Activated CD8-positive, alpha-beta memory T cell treated with anti-CD3 and anti-CD28 coated beads, Interleukin-2, amount 50 U/mL, for 24 hours (primary cell): ENCODE data around the gene FUCA2.
"Not testable (repeated sequence)": the region's sequence is repeated elsewhere in the genome, so short reads cannot be mapped to it uniquely, and the experiment has no call there.

Source experiments
- DNase-seq: peaks from one replicate; pipeline ENCODE4 v3.0.0-alpha.2; 2020; ENCODE audit errors: extremely low read depth

Gene FUCA2

GRCh38 chr6:143498428-143498827 is 13.1 kb downstream of the FUCA2 start:
- no peak for DNase-seq

DNA sequence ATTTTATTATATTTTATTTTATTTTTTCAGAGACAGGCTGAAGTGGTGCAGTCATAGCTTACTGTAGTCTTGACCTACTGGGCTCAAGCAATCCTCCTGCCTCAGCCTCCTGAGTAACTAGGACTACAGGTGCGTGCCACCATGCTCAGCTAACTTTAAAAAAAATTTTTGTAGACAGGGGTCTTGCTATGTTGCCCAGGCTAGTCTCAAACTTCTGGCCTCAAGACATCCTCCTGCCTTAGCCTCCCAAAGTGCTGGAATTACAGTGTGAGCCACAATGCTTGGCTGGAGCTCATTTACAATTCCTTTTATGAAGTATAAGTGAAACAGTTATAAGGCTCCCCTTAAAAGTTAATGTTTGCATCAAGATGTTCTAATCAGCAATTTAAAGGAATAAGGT is 14.5 kb downstream of the FUCA2 start:
- DNase-seq, result no peak

- no peak for DNase-seq
These were observed 20.7 kb downstream of the FUCA2 start for GRCh38 chr6:143490775-143491174.

GRCh38 chr6:143490244-143490643 is 21.3 kb downstream of the FUCA2 start:
- DNase-seq, result no peak

DNA sequence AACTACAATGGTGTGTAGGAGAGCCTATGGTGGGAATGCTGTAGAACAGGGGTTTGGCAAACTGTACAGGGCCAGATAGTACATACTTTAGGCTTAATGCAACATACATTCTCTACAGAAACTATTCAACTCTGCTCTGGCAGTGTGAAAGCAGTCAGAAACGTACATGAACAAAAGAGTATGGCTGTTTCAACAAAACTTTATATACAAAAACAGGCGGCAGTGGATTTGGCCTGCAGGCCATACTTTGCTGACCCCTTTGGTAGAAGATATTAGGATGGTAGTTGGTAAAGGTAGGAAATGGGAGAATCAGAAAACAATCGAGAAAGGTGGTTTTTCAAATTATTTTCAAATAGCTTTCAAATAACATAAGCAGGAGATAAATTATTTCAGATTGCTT is 24.8 kb downstream of the FUCA2 start:
- no peak for DNase-seq

- no peak for DNase-seq
These were observed 25.6 kb downstream of the FUCA2 start for GRCh38 chr6:143485967-143486366.

DNA sequence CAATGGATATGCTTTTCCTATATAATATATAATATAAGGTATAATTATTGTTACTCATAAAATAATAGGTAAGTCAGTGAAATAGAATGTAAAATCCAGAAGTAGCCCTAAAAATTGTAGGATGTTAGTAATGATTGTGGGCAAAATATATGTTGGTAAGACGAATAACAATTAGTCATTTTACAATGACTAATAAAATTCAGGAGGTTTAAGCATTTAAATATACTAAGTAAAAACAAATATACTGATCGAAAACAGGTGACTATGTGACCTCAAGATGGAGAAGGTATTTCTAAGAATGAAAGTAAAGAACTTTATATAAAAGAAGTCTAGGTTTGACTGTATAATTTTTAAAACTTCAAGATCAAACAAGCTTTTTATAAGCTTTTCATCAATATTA is 28.9 kb downstream of the FUCA2 start:
- DNase-seq, result no peak

- no peak for DNase-seq
These were observed 32.9 kb downstream of the FUCA2 start for GRCh38 chr6:143478479-143479062.

DNA sequence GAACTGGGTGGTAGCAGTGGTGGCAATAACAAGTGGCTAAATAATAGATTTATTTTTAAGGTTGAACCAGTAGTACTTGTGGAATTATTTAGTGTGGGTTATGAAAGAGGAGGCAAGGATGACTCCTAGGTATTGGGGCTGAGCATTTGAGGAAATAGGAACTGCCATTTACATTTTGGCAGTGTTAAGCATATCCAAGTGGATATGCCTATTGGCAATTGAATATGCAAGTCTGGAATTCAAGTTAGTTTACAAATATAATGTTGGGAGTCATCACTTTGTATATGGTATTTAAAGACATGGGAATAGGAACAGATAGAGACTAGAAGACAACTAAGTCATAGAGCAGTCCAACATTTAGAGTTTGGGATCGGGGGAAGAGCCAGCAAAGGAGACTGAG is 35.0 kb downstream of the FUCA2 start:
- DNase-seq, result no peak

GRCh38 chr6:143471822-143472221 is 39.7 kb downstream of the FUCA2 start:
- DNase-seq, result no peak

DNA sequence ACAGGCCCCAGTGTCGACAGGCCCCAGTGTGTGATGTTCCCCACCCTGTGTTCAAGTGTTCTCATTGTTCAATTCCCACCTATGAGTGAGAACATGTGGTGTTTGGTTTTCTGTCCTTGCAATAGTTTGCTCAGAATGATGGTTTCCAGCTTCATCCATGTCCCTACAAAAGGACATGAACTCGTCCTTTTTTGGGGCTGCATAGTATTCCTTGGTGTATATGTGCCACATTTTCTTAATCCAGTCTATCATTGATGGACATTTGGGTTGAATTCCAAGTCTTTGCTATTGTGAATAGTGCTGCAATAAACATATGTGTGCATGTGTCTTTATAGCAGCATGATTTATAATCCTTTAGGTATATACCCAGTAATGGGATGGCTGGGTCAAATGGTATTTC is 42.7 kb downstream of the FUCA2 start:
- DNase-seq, result not testable (repeated sequence)

GRCh38 chr6:143468026-143468425 is 43.5 kb downstream of the FUCA2 start:
- DNase-seq, result no peak

GRCh38 chr6:143465546-143465945 is 46.0 kb downstream of the FUCA2 start:
- no peak for DNase-seq

GRCh38 chr6:143457563-143458359 is 53.8 kb downstream of the FUCA2 start:
- DNase-seq, result no peak

- no peak for DNase-seq
These were observed 60.0 kb downstream of the FUCA2 start for GRCh38 chr6:143451531-143451930.

DNA sequence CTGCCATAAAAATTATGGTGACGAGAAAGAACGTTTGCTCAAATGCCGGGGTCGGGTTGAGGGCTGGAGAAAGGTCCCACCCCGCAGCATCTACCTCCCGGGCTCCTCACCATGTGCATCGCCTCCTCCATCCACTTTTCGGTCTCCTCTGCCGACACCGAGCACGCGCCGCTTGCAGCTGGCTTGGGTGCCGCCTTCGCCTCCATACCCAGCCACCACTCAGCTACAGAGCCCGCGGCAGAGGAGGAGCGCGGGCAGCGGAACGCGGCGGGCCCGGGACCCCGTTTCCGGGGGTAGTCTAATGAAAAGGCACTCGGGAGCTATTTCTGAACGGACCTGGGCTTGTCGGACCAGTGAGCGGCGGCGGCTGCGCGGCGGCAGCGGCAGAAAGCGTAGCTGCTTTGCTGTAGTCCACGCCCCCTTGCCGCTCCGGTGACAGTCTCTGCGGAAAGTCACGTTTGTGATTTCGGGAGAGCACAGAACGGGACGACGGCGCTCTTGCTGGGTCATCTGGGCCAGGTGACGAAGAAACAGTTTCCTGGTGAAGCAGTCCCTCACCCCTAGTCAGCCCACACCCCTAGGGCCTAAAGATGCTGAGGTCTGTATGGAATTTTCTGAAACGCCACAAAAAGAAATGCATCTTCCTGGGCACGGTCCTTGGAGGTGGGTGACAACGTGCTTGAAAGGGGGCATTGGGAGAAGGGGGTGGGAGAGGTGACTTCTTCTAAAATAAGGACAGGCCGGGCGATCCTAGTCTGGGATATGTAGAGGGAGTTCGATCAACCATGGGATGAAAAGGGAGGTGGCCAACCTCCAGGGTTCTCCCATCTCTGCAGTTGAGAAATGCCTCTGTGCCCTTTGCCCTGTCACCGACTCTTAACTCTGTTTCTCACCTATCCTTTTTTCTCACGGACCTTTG is 60.8 kb downstream of the FUCA2 start, which contains the start of the genes ADAT2 and PEX3:
ADAT2 (minus strand) TSS at position 243 of the 919 bp plus-strand sequence; CDS start at position 206, 37 bp downstream.
PEX3 (plus strand) TSS at position 353 of the 919 bp plus-strand sequence; CDS start at position 591, 238 bp downstream.
- peak; percentile 81 for DNase-seq

GRCh38 chr6:143449714-143450452 is 61.6 kb downstream of the FUCA2 start:
- no peak for DNase-seq

- DNase-seq, result no peak
These were observed 62.3 kb downstream of the FUCA2 start for GRCh38 chr6:143449082-143449713.

- not testable (repeated sequence) for DNase-seq
These were observed 63.7 kb downstream of the FUCA2 start for GRCh38 chr6:143447865-143448264.
